HG03565 (cell line): ENCODE measurements around the gene CEACAM1.
"Not testable (repeated sequence)": the region's sequence is repeated elsewhere in the genome, so short reads cannot be mapped to it uniquely, and the experiment has no call there.

Source experiments
- ATAC-seq: cut with Tn5 transposase; IDR thresholded peaks from one replicate; pipeline ENCODE4 v1.9.1; 2021; ENCODE audit warnings: mild to moderate bottlenecking, moderate library complexity; ENCODE audit not compliant: unreplicated experiment

Gene CEACAM1

DNA sequence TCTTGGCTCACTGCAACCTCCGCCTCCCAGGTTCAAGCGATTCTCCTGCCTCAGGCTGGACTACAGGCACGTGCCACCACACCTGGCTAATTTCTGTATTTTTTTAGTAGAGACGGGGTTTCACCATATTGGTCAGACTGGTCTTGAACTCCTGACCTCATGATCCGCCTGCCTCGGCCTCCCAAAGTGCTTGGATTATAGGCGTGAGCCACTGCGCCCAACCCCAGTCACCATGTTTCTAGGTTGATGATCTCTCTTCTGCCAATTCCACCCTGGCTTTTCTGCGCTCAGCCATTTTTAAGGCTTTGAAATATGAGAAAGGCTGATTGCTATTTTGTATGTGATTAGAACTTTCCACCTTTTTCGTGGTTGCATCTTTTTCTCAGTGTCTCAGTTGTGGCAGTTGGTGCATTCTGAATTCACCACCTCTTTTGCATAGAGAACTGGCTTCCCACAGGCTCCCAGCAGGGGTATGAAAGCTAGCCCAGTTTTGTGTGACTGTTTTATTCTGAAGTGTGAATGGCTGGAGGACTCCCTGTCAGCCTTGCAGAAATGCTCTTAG, 15.5 kb downstream of the CEACAM1 start:
- peak; percentile 73 for ATAC-seq

DNA sequence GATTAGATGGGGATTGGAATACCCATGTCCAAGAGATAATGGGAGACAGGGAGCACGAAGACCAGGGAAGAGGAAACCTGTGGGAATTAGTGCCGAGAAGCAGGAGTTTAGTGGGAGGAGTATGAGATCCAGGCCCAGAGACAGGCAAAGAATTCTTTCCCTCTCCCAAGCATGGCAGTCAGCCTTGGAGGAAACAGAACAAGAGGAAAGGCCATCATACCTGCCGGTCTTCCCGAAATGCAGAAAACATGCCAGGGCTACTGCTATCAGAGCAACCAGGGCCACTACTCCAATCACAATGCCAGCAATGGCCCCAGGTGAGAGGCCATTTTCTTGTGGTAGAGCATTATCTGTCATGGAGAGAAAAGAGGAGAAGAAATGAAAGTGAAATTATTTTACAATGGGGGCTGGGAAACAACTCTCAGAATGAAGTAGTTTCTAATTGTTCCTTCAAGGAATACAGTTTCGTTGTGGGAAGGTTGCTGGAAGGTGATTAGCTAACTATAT, 16.1 kb downstream of the CEACAM1 start:
- ATAC-seq, result no peak

DNA sequence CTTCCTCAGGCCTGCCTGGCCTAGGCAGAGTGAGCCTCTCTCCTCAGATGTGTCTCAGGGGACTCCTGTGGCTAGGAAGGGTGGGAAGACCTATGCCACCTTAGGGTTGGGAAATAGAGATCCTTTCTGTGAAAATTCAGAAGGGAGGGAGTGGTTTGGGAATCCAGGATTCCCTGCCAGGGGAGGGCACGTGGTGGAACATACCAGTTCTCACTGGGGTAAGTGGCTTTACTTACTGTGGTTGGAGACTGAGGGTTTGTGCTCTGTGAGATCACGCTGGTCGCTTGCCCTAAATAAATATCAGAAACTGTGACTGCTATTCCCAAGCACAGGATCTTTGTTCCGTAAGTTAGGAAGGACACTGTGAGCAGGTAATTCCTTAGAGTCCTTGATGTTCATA, 16.9 kb downstream of the CEACAM1 start:
- no peak for ATAC-seq

DNA sequence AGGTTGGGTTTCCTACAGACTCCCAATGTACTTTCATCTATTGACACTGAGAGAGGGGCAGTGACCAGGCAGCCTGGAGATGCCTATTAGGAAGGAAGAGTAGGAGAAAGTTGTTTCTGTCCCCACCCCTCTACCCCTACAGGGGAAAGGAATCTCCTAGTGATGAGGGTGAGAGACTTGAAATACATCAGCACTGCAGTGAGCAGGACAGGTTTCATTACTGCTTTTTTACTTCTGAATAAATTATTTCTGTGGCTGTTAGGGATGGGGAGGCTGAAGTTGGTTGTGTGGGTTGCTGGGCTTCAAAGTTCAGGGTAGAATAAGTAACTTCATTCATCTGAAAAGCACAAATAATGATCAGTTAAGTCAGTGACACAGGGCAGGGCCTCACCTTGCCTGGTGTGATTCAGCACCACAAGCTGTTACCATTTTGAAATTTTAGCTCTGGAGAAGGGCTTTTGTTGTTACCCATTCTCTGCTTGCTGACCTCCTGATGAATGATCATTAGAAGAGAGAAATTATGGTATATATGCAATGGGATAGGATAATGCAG, 19.3 kb downstream of the CEACAM1 start:
- ATAC-seq, result no peak

- no peak for ATAC-seq
These were observed 23.2 kb downstream of the CEACAM1 start for GRCh38 chr19:42505066-42505465.

DNA sequence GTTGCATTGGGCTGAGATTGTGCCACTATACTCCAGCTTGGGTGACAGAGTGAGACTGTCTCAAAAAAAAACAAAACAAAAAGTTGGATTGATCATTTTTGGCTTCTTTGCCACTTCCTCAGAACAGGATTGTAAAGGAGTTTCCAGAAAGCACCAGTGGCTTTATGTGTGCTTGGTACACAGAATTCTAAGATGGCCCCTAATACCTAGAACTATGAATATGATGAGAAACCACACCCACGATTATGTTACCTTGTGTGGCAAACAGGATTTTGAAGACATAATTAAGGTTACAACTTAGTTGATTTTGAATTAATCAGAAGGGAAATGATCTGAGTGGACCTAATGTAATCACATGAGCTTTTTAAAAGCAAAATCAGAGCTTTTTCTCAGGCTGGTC, 26.5 kb downstream of the CEACAM1 start:
- ATAC-seq, result no peak

- ATAC-seq, result not testable (repeated sequence)
These were observed 27.0 kb downstream of the CEACAM1 start for GRCh38 chr19:42501243-42501642.

DNA sequence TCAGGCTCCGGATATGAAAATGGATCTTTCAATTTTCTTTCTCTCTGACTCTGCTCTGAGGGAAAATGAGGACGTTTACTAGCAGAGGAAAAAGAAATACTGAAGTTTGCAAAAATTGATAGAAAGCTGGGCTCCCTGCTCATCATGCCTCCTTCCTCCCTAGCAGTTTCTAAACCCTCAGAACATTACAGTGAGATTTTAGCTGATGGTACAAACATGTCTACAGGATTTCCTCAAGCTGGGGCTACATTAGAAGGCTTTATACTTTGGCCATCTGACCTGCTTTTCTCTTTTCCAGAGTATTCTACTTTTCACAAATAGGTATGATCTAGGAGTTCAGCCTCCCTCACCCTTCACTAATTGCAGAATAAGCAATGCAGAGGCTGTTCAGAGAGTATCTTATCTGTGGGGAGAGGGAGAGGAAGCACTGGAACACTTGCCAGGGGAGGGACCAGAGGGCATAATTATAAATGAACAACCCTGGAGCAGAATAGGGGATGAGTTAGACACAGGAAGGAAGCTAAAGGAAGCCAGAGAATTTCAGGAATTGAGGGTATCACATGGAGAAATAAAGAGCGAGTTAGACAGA, 30.0 kb downstream of the CEACAM1 start:
- ATAC-seq, result no peak

DNA sequence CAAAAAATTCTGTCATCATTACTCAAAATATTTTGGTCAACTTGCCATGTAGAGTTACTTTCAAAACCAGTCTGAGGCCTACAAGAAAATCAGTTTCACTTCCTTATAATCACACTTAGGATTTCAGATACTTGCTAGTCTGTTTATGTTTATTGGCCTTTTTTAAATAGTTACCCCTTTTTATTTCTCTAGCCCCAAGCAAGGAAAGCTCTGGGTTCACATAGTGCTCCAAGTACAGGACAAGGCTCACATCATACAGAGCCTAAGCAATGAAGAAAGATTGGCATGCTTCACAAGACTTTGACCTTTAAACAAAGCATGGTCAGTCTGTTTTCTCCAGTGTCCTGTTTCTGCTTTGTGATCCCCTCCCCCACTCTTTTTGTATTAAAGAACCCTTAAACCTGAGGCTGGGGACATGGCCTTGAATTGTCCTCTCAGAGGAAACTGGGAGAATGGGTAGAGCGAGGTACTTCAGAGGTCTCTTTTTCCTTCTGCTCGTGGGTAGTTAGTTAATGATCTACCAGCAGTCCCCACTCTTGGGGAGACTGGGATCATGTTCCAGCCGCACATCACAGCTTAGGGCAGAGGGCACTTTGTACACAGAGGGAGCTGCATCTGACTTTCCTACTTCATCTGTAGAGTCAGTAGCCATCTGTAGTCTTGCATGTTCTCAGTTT, 30.7 kb downstream of the CEACAM1 start:
- ATAC-seq, result peak; percentile 73

GRCh38 chr19:42496460-42497133, 31.7 kb downstream of the CEACAM1 start:
- no peak for ATAC-seq

GRCh38 chr19:42495663-42496062, 32.6 kb downstream of the CEACAM1 start:
- ATAC-seq, result no peak

DNA sequence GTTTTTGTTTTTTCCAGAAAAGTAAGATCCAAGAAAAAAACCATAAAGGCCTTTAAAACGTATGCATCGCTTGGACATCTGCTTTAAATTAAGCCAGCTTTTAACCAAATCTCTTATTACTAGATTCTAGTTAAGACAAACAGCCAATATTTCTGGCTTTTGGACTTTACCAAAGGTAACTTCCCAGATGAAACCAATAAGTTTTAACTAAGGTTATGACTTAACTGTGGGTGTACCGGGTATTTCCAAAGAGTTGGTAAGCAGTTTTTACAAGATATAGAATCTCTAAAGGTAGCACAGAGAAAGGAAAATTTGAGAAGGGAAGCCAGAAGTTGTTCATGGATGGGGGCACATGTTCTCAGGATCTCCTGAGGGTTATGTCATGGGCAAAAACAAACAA, 34.0 kb downstream of the CEACAM1 start:
- ATAC-seq, result no peak

- no peak for ATAC-seq
These were observed 39.3 kb downstream of the CEACAM1 start for GRCh38 chr19:42488783-42489521.

DNA sequence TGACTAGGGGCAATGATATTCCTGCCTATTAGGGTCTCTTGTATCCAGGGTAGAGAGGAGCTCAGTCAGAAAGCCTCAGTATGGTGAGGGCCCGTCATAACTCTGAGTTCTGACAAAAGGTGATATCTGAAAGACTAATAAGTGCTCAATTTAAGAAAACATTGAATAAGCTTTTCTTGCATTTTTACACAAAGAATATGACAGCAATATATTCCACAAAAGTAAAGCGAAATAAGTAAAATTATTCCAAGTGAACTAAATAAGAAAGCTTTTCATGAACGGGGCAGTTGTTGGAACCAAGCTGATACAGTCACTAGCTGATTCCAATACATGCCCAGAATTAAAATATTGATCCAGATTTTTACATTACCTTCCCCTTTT, 40.5 kb downstream of the CEACAM1 start:
- no peak for ATAC-seq

GRCh38 chr19:42487032-42487797, 41.1 kb downstream of the CEACAM1 start:
- ATAC-seq, result no peak

GRCh38 chr19:42485036-42485435, 43.2 kb downstream of the CEACAM1 start:
- ATAC-seq, result not testable (repeated sequence)

DNA sequence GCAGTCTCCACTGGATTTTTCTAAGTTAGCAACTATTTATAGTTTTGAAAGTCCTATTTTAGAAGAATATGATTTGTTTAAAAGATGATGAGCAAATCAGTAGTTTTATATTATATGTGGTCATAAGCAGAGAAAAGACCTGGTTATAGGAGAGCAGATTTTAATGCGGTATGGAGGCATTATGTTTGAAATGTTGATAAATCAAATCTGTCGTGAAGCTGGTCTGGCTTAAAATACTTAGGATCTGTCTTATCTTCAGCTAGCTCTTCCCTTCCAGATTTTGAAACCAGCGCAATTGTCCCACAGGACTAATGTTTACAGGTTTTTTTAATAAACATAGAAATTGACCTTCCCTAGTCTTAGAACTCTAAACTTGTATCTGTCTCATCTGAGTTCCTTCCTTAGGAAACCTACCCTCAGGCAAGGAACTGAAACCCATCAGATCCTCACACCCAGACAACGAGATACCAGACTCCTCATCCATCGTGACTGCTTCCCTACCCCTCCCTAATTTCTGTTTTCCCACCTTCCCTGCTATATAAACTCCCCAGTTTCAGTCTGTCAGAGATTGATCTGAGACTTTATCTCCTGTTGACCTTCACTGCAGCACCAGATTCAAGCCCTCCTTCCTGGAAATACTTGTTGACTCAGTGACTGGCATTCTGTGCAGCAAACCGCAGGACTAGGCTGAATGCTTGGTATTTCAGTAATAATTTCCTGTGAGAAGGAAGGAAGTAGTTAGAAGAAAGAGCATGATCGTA, 47.8 kb downstream of the CEACAM1 start:
- no peak for ATAC-seq

GRCh38 chr19:42479736-42480135, 48.5 kb downstream of the CEACAM1 start:
- ATAC-seq, result no peak

DNA sequence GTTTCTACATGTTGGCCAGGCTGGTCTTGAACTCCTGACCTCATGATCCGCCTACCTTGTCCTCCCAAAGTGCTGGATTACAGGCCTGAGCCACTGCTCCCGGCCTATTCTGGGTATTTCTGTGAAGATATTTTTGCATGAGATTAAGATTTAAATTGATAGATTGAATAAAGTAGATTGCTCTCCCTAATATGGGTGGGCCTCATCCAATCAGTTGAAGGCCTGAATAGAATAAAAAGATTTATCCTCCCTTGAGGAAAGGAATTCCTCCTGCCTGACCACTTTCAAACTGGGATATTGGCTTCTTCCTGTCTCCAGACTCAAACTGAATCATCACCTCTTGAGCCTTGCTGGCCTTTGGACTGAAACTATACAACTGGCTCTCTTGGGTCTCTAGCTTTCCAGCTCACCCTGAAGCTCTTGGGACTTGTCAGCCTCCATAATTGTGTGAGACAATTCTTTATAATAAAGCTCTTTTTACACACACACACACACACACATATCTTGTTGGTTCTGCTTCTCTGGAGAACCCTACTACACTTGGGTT, 49.4 kb downstream of the CEACAM1 start:
- ATAC-seq, result no peak
